Peyer's patch (tissue), 4 donors: ENCODE data around the gene CALCOCO1.

Experiments
- CTCF ChIP-seq, 6 experiments: fragments of 450-650 bp in 4 of 6; fragments of 200-600 bp in 2 of 6; sonication (generic) in 1 of 6; IDR thresholded peaks; one replicate each; pipeline ENCODE4 v1.5.1; 2017 to 2019; ENCODE audit warnings: antibody characterized with exemption in 6 of 6, mild to moderate bottlenecking in 3 of 6, moderate library complexity in 1 of 6
- POLR2A ChIP-seq, 2 donors: fragments of 450-650 bp; IDR thresholded peaks; one replicate each; pipeline ENCODE4 v1.5.1; 2017; ENCODE audit warnings: antibody characterized with exemption in 2 of 2, mild to moderate bottlenecking in 2 of 2, moderate library complexity in 2 of 2

GRCh38 chr12:53752192-53752601 is 24.9 kb upstream of the CALCOCO1 start:
- TF ChIP-seq CTCF (IDR thresholded peaks at IDR 0.05) (no peak), POLR2A (IDR thresholded peaks at IDR 0.05) (no peak)
